Caco-2 (cell line): ENCODE data around the gene RGS6. TPM values are rescaled to one million over a fixed set of nuclear protein-coding genes. Genes with fewer than 3 reads are reported as not detected.

ENCODE experiments used
- BruUV-seq: library from RNA; stranded (reverse); fragments of 400-500 nt; replicated peaks from 2 replicates; lab custom pipeline; 2021; lab: Mats Ljungman, UMichigan
- CTCF ChIA-PET: fragments of 300-600 bp; sonication (Branson Sonifier 250); formaldehyde crosslinking; loops from one replicate; lab custom pipeline; 2022; ENCODE audit warnings: antibody characterized with exemption; lab: Charles Lee
- POLR2A ChIA-PET: fragments of 300-600 bp; sonication (Branson Sonifier 250); formaldehyde crosslinking; loops from one replicate; lab custom pipeline; 2022; ENCODE audit warnings: antibody characterized with exemption; lab: Charles Lee
- DNase-seq, 2 experiments: peaks; one replicate each; pipeline versions ENCODE4 v3.0.0 to v3.0.0-alpha.2; 2020 to 2022
- H3K27me3 ChIP-seq: replicated peaks from 2 replicates; pipeline ENCODE4 v1.6.0; 2011; ENCODE audit warnings: low read length; ENCODE audit not compliant: control insufficient read depth, insufficient read depth
- H3K36me3 ChIP-seq: 2 replicates; pipeline ENCODE4 v1.5.1; 2011; ENCODE audit warnings: low read length; ENCODE audit not compliant: control insufficient read depth, insufficient read depth
- H3K4me1 ChIP-seq: fragments of 250-450 bp; sonication (Bioruptor Pico); 2 replicates; pipeline ENCODE4 v1.5.1; 2020; ENCODE audit warnings: mild to moderate bottlenecking
- H3K4me3 ChIP-seq: 2 replicates; pipeline ENCODE4 v1.5.1; 2011; ENCODE audit warnings: low read depth, mild to moderate bottlenecking, control low read depth, low read length
- H3K9me3 ChIP-seq: fragments of 250-450 bp; sonication (Bioruptor Pico); 2 replicates; pipeline ENCODE4 v1.5.1; 2020; ENCODE audit warnings: mild to moderate bottlenecking, moderate library complexity
- H3K27ac Mint-ChIP-seq: one replicate; pipeline ENCODE4 v1.8.0; 2022; ENCODE audit warnings: mixed read lengths; ENCODE audit not compliant: unreplicated experiment
- H3K27me3 Mint-ChIP-seq: one replicate; pipeline ENCODE4 v1.8.0; 2022; ENCODE audit warnings: mixed read lengths; ENCODE audit not compliant: insufficient read depth, unreplicated experiment
- H3K36me3 Mint-ChIP-seq: one replicate; pipeline ENCODE4 v1.8.0; 2022; ENCODE audit warnings: mild to moderate bottlenecking, mixed read lengths; ENCODE audit not compliant: insufficient read depth, unreplicated experiment
- H3K4me1 Mint-ChIP-seq: one replicate; pipeline ENCODE4 v1.8.0; 2022; ENCODE audit warnings: low read depth, mixed read lengths; ENCODE audit not compliant: unreplicated experiment
- H3K4me3 Mint-ChIP-seq: one replicate; pipeline ENCODE4 v1.8.0; 2022; ENCODE audit warnings: mild to moderate bottlenecking, moderate library complexity, mixed read lengths; ENCODE audit not compliant: unreplicated experiment
- H3K9me3 Mint-ChIP-seq: one replicate; pipeline ENCODE4 v1.8.0; 2022; ENCODE audit warnings: mixed read lengths; ENCODE audit not compliant: unreplicated experiment
- CTCF ChIP-seq, 2 experiments: fragments of 200-600 bp in 1 of 2; IDR thresholded peaks; 1 replicate in 1 of 2; 2 replicates in 1 of 2; pipeline versions ENCODE4 v1.5.1 to v1.8.0; 2011 to 2022; ENCODE audit warnings: antibody characterized with exemption in 1 of 2, control low read depth in 1 of 2, inconsistent platforms in 1 of 2, low read depth in 1 of 2, low read length in 1 of 2, mild to moderate bottlenecking in 1 of 2, moderate library complexity in 1 of 2; ENCODE audit not compliant: insufficient read depth in 1 of 2, severe bottlenecking in 1 of 2, unreplicated experiment in 1 of 2
- intact Hi-C: fragments of 100-400 bp; cut with micrococcal nuclease; formaldehyde crosslinking; loops from one replicate; pipeline ENCODE4 v1.10.0; 2022; ENCODE audit not compliant: unreplicated experiment
- total RNA-seq: library from RNA; stranded (reverse); gene quantifications from 2 replicates; pipeline ENCODE4 v1.2.3, GENCODE V29; 2022

The RGS6 gene
- total RNA-seq, 1 experiment from 2014 or later: not detected

- no peak for TF ChIP-seq CTCF (IDR thresholded peaks at IDR 0.05; ENCODE audit: insufficient read depth in 1 of 2, low read depth in 1 of 2, low read length in 1 of 2, severe bottlenecking in 1 of 2, unreplicated experiment in 1 of 2)
- H3K9me3 Mint-ChIP-seq: no peaks in the 10 kb centered on the region
- intact Hi-C loops: no loop called here
- no peak for DNase-seq
- POLR2A ChIA-PET: no interaction called here
- H3K4me1 Mint-ChIP-seq: no peaks in the 10 kb centered on the region
- Histone ChIP-seq H3K4me3 (no peak overlapping the region), H3K9me3 (no peaks in the 10 kb centered on the region), H3K36me3 (no peaks in the 10 kb centered on the region), H3K27me3 (no peaks in the 10 kb centered on the region), H3K4me1 (no peaks in the 10 kb centered on the region)
- CTCF ChIA-PET: no interaction called here
- H3K36me3 Mint-ChIP-seq: no peaks in the 10 kb centered on the region
- H3K27me3 Mint-ChIP-seq: peaks cover 22% of the 10 kb centered on the region
- H3K4me3 Mint-ChIP-seq: no peak overlapping the region
- H3K27ac Mint-ChIP-seq: no peak overlapping the region
- BruUV-seq: no TSS peak
Measured at GRCh38 chr14:72402377-72402772, 470.1 kb downstream of the RGS6 start.

GRCh38 chr14:72404106-72404774, 472.0 kb downstream of the RGS6 start:
- Histone ChIP-seq H3K36me3 (no peaks in the 10 kb centered on the region), H3K27me3 (no peaks in the 10 kb centered on the region), H3K9me3 (no peaks in the 10 kb centered on the region), H3K4me3 (no peak overlapping the region), H3K4me1 (no peaks in the 10 kb centered on the region)
- no peak overlapping the region for H3K27ac Mint-ChIP-seq
- no peak overlapping the region for H3K4me3 Mint-ChIP-seq
- peaks cover 6% of the 10 kb centered on the region for H3K9me3 Mint-ChIP-seq
- ChIA-PET POLR2A (no interaction called here), CTCF (interaction anchor here (0.6 kb wide), 1 partner anchor 59 kb away, joined by 3 read pairs; no protein-coding TSS in a partner anchor)
- H3K27me3 Mint-ChIP-seq: peaks cover 17% of the 10 kb centered on the region
- intact Hi-C loops: no loop called here
- no peaks in the 10 kb centered on the region for H3K36me3 Mint-ChIP-seq
- no peak for TF ChIP-seq CTCF (IDR thresholded peaks at IDR 0.05; ENCODE audit: insufficient read depth in 1 of 2, low read depth in 1 of 2, low read length in 1 of 2, severe bottlenecking in 1 of 2, unreplicated experiment in 1 of 2)
- DNase-seq: no peak
- H3K4me1 Mint-ChIP-seq: no peaks in the 10 kb centered on the region
- BruUV-seq: no TSS peak

- H3K9me3 Mint-ChIP-seq: peaks cover 8% of the 10 kb centered on the region
- TF ChIP-seq CTCF (IDR thresholded peaks at IDR 0.05; ENCODE audit: insufficient read depth in 1 of 2, low read depth in 1 of 2, low read length in 1 of 2, severe bottlenecking in 1 of 2, unreplicated experiment in 1 of 2): no peak
- POLR2A ChIA-PET: no interaction called here
Measured at GRCh38 chr14:72404998-72405397, 472.8 kb downstream of the RGS6 start.

More at GRCh38 chr14:72404998-72405397, 472.8 kb downstream of the RGS6 start:
- intact Hi-C loops: no loop called here
- Histone ChIP-seq H3K4me3 (no peak overlapping the region), H3K27me3 (no peaks in the 10 kb centered on the region), H3K36me3 (no peaks in the 10 kb centered on the region), H3K4me1 (no peaks in the 10 kb centered on the region), H3K9me3 (no peaks in the 10 kb centered on the region)
- peaks cover 17% of the 10 kb centered on the region for H3K27me3 Mint-ChIP-seq
- DNase-seq: no peak
- H3K4me3 Mint-ChIP-seq: no peak overlapping the region
- H3K27ac Mint-ChIP-seq: no peak overlapping the region
- no peaks in the 10 kb centered on the region for H3K4me1 Mint-ChIP-seq
- BruUV-seq: no TSS peak
- CTCF ChIA-PET: no interaction called here
- H3K36me3 Mint-ChIP-seq: no peaks in the 10 kb centered on the region
